ENCODE results near the gene PKHD1.

Gene PKHD1

DNA sequence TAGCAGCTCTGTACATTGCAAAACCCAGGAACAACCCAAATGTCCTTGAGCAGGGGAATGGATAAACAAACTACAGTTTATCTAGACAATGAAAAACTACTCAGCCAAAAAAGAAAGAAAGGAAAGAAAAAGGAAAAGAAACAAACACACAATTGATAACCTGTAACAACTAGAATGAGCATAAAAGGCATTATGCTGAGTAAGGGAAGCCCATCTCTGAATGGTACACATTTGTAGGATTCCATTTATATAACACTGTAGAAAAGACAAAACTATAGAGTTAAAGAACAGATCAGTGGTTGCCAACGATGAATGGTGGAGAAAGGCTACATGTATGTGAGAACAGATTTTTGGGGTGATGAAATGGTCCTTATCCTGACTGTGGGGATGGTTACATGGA lies 454.0 kb downstream of the PKHD1 start:
- DNase-seq (ENCODE audit: low read depth), result no peak
- TF ChIP-seq, protein P1, sequence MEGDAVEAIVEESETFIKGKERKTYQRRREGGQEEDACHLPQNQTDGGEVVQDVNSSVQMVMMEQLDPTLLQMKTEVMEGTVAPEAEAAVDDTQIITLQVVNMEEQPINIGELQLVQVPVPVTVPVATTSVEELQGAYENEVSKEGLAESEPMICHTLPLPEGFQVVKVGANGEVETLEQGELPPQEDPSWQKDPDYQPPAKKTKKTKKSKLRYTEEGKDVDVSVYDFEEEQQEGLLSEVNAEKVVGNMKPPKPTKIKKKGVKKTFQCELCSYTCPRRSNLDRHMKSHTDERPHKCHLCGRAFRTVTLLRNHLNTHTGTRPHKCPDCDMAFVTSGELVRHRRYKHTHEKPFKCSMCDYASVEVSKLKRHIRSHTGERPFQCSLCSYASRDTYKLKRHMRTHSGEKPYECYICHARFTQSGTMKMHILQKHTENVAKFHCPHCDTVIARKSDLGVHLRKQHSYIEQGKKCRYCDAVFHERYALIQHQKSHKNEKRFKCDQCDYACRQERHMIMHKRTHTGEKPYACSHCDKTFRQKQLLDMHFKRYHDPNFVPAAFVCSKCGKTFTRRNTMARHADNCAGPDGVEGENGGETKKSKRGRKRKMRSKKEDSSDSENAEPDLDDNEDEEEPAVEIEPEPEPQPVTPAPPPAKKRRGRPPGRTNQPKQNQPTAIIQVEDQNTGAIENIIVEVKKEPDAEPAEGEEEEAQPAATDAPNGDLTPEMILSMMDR (IDR thresholded peaks at IDR 0.05; ENCODE audit: low read depth, low read length, missing control alignments), result no peak
- in situ Hi-C loops (cut with HindIII; ENCODE audit: low sequenced_read_pairs), result no loop called here
- H3K4me3 ChIP-seq (ENCODE audit: low read depth, low read length), result no peak overlapping the region

DNA sequence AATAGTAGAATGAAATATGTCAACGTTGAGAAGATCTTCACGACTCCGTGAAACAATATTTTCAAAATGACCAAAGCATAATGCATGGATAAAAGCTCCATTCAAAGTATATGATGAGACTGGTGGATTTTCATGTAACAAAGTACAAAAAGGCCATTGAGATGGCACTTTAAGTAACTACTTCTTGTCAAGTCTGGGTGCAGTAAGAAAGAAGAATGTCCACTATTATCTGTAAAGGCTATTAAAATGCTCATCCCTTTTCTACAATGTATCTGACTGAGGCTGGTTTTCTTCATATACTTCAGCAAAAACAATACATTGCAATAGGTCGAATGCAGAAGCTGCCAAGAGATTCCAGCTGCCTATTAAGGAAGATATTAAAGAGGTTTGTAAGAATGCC lies 457.4 kb downstream of the PKHD1 start:
- TF ChIP-seq, protein P1 (IDR thresholded peaks at IDR 0.05; ENCODE audit: low read depth, low read length, missing control alignments), result no peak
- no peak overlapping the region for H3K4me3 ChIP-seq (ENCODE audit: low read depth, low read length)
- no peak for DNase-seq (ENCODE audit: low read depth)
- in situ Hi-C loops (cut with HindIII; ENCODE audit: low sequenced_read_pairs), result no loop called here

DNA sequence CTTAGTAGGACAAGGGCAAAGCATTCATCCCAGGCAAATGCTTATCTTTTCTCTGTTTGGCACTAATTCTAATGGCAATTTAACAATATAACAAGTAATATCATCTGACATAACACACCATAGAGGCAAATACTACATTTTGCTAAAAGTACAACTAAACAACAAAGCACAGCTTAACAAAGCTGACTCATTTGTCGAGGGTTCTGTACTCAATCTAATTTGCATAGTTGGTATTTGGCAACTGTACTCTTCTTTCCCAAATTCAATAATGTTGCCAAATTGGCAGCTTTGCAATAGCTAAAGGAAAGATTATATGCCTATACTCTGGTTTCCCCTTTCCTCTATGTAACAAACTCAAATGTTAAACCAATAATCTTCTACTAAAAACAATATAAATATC lies 461.0 kb downstream of the PKHD1 start:
- H3K4me3 ChIP-seq (ENCODE audit: low read depth, low read length), result no peak overlapping the region
- in situ Hi-C loops (cut with HindIII; ENCODE audit: low sequenced_read_pairs), result no loop called here
- TF ChIP-seq, protein P1 (IDR thresholded peaks at IDR 0.05; ENCODE audit: low read depth, low read length, missing control alignments), result no peak
- DNase-seq (ENCODE audit: low read depth), result no peak

DNA sequence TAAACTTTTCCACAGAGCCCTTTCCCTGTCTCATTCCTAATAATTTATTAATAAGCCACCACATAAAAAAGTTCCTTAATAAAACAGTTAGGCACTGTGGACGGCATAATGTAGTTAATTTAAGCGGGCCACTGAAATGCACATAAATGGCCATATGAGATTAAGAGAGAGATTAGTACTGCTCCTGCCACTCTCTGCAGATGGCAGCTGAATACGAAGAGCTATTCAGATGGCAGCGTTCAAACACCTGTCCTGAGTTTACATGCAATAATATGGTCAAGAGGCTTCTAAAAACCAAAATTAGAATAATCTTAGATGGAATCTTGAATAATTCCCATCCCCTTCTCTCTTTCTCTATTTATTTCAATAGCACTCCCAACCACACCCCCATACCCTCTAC lies 461.8 kb downstream of the PKHD1 start:
- H3K4me3 ChIP-seq (ENCODE audit: low read depth, low read length), result no peak overlapping the region
- TF ChIP-seq, protein P1 (IDR thresholded peaks at IDR 0.05; ENCODE audit: low read depth, low read length, missing control alignments), result no peak
- no peak for DNase-seq (ENCODE audit: low read depth)
- in situ Hi-C loops (cut with HindIII; ENCODE audit: low sequenced_read_pairs), result no loop called here

DNA sequence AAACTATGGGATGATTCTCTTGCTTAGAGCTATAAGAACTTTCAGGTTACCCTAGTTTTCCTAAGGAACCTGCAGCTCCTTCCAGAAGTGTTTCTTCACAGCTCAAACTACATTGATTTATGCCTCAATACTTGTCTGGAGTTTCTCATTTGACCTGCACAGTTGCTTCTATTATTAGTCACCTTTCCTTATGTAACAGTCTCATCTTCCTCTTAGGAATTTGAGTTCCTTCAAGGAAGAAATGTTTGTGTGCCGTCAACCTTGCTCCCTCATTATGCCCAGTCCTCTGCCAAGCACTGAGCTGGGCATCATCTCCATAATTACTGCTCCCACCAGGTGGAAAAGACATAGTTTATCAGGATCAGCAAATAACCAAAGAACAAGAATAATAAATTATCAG lies 466.4 kb downstream of the PKHD1 start:
- TF ChIP-seq, protein P1 (IDR thresholded peaks at IDR 0.05; ENCODE audit: low read depth, low read length, missing control alignments), result no peak
- no peak for DNase-seq (ENCODE audit: low read depth)
- in situ Hi-C loops (cut with HindIII; ENCODE audit: low sequenced_read_pairs), result no loop called here
- H3K4me3 ChIP-seq (ENCODE audit: low read depth, low read length), result no peak overlapping the region

DNA sequence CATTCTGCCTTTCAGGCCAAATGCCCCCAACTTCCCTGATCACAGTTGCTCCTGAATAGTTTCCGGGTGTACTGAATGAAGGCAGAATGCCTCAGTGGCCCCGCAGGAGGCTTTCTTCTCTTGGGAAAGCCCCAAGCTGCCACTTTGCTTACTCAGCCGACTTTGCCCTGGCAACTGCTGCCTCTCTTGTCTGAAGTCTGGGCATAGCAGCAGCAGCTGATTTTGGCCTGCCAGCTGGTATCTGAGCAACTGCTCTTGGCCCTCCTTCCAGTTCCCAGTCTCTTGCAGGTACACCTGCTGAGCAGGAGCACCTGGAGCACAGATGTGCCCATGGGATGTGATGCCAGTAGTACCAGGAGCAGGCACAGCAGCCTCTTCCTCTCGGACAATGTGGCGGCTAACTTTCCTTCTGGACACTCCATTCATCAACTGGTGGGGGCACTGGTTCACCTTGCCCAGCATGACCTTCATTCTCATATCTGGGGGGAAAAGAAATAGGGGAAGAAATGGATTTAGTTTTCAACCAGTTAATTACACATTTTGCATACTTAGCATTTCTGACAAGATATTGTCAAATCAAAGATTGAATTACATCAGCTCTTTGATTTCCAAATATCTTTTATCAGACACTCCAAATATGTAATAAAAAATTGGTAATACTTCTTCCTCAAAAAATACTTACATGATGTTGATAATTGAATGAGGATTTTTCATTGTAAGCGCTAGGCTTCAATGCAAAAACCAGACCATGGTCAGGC lies 468.2 kb downstream of the PKHD1 start:
- no peak for DNase-seq (ENCODE audit: low read depth)
- in situ Hi-C loops (cut with HindIII; ENCODE audit: low sequenced_read_pairs), result no loop called here
- TF ChIP-seq, protein P1 (IDR thresholded peaks at IDR 0.05; ENCODE audit: low read depth, low read length, missing control alignments), result no peak
- H3K4me3 ChIP-seq (ENCODE audit: low read depth, low read length), result no peak overlapping the region

Measured in astrocyte of the cerebellum (primary cell).